Activated effector memory CD4-positive, alpha-beta T cell treated with anti-CD3 and anti-CD28 coated beads, Interleukin-2, amount 50 U/mL, for 16 hours (primary cell): ENCODE data around the gene TTC27.

ENCODE experiments used
- DNase-seq: peaks from one replicate; pipeline ENCODE4 v3.0.0-alpha.2; 2020

TTC27 gene

GRCh38 chr2:32671885-32672533 is 44.2 kb downstream of the TTC27 start:
- DNase-seq, result no peak

- DNase-seq, result no peak
Observed at GRCh38 chr2:32678825-32679224, 51.0 kb downstream of the TTC27 start.

GRCh38 chr2:32680942-32681341 is 53.1 kb downstream of the TTC27 start:
- no peak for DNase-seq

GRCh38 chr2:32683520-32684086 is 55.8 kb downstream of the TTC27 start:
- DNase-seq, result no peak

GRCh38 chr2:32688541-32688940 is 60.7 kb downstream of the TTC27 start:
- DNase-seq, result no peak

- DNase-seq, result no peak
Observed at GRCh38 chr2:32691678-32692077, 63.8 kb downstream of the TTC27 start.

- DNase-seq, result no peak
Observed at GRCh38 chr2:32696439-32696838, 68.6 kb downstream of the TTC27 start.

- DNase-seq, result no peak
Observed at GRCh38 chr2:32697156-32697555, 69.3 kb downstream of the TTC27 start.

GRCh38 chr2:32699151-32699550 is 71.3 kb downstream of the TTC27 start:
- no peak for DNase-seq

- no peak for DNase-seq
Observed at GRCh38 chr2:32701806-32702205, 74.0 kb downstream of the TTC27 start.

- DNase-seq, result no peak
Observed at GRCh38 chr2:32702303-32703064, 74.6 kb downstream of the TTC27 start.

- no peak for DNase-seq
Observed at GRCh38 chr2:32706815-32707579, 79.1 kb downstream of the TTC27 start.

GRCh38 chr2:32711219-32711618 is 83.4 kb downstream of the TTC27 start:
- DNase-seq, result no peak

- no peak for DNase-seq
Observed at GRCh38 chr2:32711908-32712501, 84.2 kb downstream of the TTC27 start.

GRCh38 chr2:32712870-32713269 is 85.0 kb downstream of the TTC27 start:
- DNase-seq, result no peak

GRCh38 chr2:32714521-32714920 is 86.7 kb downstream of the TTC27 start:
- DNase-seq, result no peak

GRCh38 chr2:32715391-32715841 is 87.6 kb downstream of the TTC27 start:
- DNase-seq, result no peak

- no peak for DNase-seq
Observed at GRCh38 chr2:32715981-32716380, 88.1 kb downstream of the TTC27 start.

- DNase-seq, result no peak
Observed at GRCh38 chr2:32716598-32716997, 88.7 kb downstream of the TTC27 start.

- DNase-seq, result no peak
Observed at GRCh38 chr2:32718752-32719151, 90.9 kb downstream of the TTC27 start.

GRCh38 chr2:32719430-32719829 is 91.6 kb downstream of the TTC27 start:
- no peak for DNase-seq

- no peak for DNase-seq
Observed at GRCh38 chr2:32719933-32720716, 92.3 kb downstream of the TTC27 start.
